ACC112 (cell line): ENCODE measurements around the gene P2RX4.

Experiments used
- H2AFZ ChIP-seq: fragments of 200-600 bp; sonication (generic); one replicate; pipeline ENCODE4 v1.6.0; 2017; ENCODE audit warnings: antibody characterized with exemption, low read length; ENCODE audit not compliant: unreplicated experiment
- H3K27ac ChIP-seq: fragments of 200-600 bp; sonication (generic); 2 replicates; pipeline ENCODE4 v1.5.1; 2014; ENCODE audit warnings: low read depth, mild to moderate bottlenecking, antibody characterized with exemption, low read length, moderate library complexity
- H3K27me3 ChIP-seq: fragments of 200-600 bp; sonication (generic); 2 replicates; pipeline ENCODE4 v1.6.1; 2014; ENCODE audit warnings: mild to moderate bottlenecking, antibody characterized with exemption, low read length, moderate library complexity, mixed read lengths; ENCODE audit not compliant: insufficient read depth
- H3K36me3 ChIP-seq: fragments of 200-600 bp; sonication (generic); 2 replicates; pipeline ENCODE4 v1.6.1; 2016; ENCODE audit warnings: mild to moderate bottlenecking, antibody characterized with exemption, low read length, moderate library complexity, mixed read lengths; ENCODE audit not compliant: insufficient read depth
- H3K4me1 ChIP-seq: fragments of 200-600 bp; sonication (generic); one replicate; pipeline ENCODE4 v1.6.1; 2016; ENCODE audit warnings: low read length, mixed read lengths; ENCODE audit not compliant: insufficient read depth, unreplicated experiment, control insufficient read depth
- H3K4me3 ChIP-seq: fragments of 200-600 bp; sonication (generic); 2 replicates; pipeline ENCODE4 v1.5.1; 2014; ENCODE audit warnings: mild to moderate bottlenecking, low read depth, low read length
- H3K79me2 ChIP-seq: fragments of 200-600 bp; sonication (generic); one replicate; pipeline ENCODE4 v1.6.0; 2016; ENCODE audit warnings: low read length; ENCODE audit not compliant: control insufficient read depth, unreplicated experiment, insufficient read depth

The P2RX4 gene

GRCh38 chr12:121233628-121234020, 23.7 kb downstream of the P2RX4 start:
- H3K79me2 ChIP-seq, result no peaks in the 10 kb centered on the region
- no peaks in the 10 kb centered on the region for H3K4me1 ChIP-seq
- H3K27me3 ChIP-seq, result no peaks in the 10 kb centered on the region

GRCh38 chr12:121236776-121237175, 26.8 kb downstream of the P2RX4 start:
- Histone ChIP-seq H3K27me3 (no peaks in the 10 kb centered on the region), H3K79me2 (no peaks in the 10 kb centered on the region), H3K36me3 (no peaks in the 10 kb centered on the region), H3K27ac (no peak overlapping the region), H3K4me3 (no peak overlapping the region), H3K4me1 (no peaks in the 10 kb centered on the region), H2AFZ (no peak overlapping the region)

More at GRCh38 chr12:121233628-121234020, 23.7 kb downstream of the P2RX4 start:
- Histone ChIP-seq H3K4me3 (no peak overlapping the region), H3K27ac (no peak overlapping the region), H3K36me3 (no peaks in the 10 kb centered on the region), H2AFZ (no peak overlapping the region)

- Histone ChIP-seq H3K4me1 (no peaks in the 10 kb centered on the region), H3K27ac (no peak overlapping the region), H3K27me3 (no peaks in the 10 kb centered on the region), H3K4me3 (no peak overlapping the region), H2AFZ (no peak overlapping the region), H3K79me2 (no peaks in the 10 kb centered on the region), H3K36me3 (no peaks in the 10 kb centered on the region)
Measured at GRCh38 chr12:121237415-121237814, 27.5 kb downstream of the P2RX4 start.

- Histone ChIP-seq H3K4me3 (no peak overlapping the region), H3K4me1 (no peaks in the 10 kb centered on the region), H3K27me3 (no peaks in the 10 kb centered on the region), H2AFZ (no peak overlapping the region), H3K36me3 (no peaks in the 10 kb centered on the region), H3K79me2 (no peaks in the 10 kb centered on the region), H3K27ac (no peak overlapping the region)
Measured at GRCh38 chr12:121238086-121238485, 28.2 kb downstream of the P2RX4 start.

DNA sequence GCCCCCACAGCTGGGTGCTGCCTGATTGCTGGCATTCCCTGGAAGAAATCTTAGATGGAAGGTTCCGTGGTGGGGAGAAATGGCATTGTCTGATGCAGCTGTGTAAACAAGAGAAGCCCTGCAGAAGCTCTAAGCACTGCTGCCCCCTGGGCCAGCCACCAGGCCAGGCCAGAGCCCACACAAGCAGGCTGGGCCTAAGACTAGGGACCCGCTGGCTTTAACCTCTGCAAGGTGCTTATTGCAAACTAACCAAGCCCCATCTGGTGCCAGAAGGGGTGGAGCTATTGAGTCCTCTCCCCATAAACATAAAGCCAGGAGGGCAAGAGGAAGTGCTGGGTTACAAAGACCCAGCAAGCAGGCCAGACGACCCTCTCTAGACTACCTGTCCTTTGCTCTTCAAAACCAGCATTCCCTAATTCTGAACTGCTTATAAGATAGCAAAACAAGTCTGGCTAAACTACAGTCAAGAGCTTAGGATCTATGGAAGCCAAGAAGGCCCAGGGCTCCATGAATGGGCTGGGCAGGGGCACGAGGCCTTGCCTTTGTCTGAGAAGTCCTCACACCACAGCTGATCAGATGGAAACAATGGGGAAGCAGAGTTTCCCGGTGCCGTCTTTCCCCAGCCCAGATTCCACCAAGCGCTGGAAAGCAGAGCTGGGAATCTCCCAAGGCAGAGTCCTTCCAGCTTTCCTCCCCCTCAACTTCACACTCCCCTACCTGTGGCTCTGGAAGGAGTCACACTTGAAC, 28.8 kb downstream of the P2RX4 start:
- Histone ChIP-seq H3K4me3 (no peak overlapping the region), H3K79me2 (no peaks in the 10 kb centered on the region), H3K36me3 (peaks cover 5% of the 10 kb centered on the region; the same call in 1 of the 2 replicates), H3K27ac (no peak overlapping the region), H3K27me3 (no peaks in the 10 kb centered on the region), H2AFZ (no peak overlapping the region), H3K4me1 (no peaks in the 10 kb centered on the region)

DNA sequence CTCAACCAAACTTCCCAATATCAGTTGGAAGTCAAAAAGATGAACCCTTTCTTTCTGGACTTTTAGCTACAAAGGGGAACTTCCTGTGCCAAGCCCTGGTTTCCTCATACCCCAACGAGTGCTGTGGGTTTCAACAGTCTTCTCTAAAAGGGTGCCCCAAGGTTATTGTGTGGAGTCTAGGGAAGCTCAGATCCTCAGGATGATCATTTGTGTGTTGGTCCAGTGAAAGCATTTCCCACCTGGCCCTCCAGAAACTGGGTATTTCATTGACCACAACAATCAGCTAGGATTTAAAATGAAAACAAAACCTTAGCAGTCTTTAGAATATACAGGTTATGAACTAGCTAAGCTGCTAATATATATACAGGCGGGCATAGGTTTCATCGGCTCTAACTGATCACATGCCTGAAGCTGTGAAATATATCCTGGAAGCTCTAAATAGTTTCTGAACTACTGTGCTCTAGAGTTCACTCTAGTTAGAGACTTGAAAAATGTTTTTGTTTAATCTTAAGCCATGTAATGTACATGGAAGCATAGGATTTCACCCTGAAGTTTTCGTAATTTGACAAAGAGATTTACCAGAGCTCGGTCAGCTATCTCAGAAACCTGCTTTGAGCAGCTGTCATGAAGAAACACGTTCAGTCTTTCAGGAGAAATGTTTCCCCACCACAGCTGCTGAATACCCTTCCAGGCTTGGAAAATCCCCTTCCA, 29.6 kb downstream of the P2RX4 start:
- Histone ChIP-seq H3K27ac (no peak overlapping the region), H3K4me3 (no peak overlapping the region), H3K79me2 (no peaks in the 10 kb centered on the region), H3K4me1 (no peaks in the 10 kb centered on the region), H3K36me3 (peaks cover 7% of the 10 kb centered on the region; the same call in 1 of the 2 replicates), H3K27me3 (no peaks in the 10 kb centered on the region), H2AFZ (no peak overlapping the region)

- H2AFZ ChIP-seq, result no peak overlapping the region
- peaks cover 7% of the 10 kb centered on the region; the same call in 1 of the 2 replicates for H3K36me3 ChIP-seq
- H3K4me3 ChIP-seq, result no peak overlapping the region
- no peak overlapping the region for H3K27ac ChIP-seq
- H3K27me3 ChIP-seq, result no peaks in the 10 kb centered on the region
- H3K4me1 ChIP-seq, result no peaks in the 10 kb centered on the region
- H3K79me2 ChIP-seq, result no peaks in the 10 kb centered on the region
Measured at GRCh38 chr12:121240062-121240420, 30.1 kb downstream of the P2RX4 start.

GRCh38 chr12:121240484-121241101, 30.7 kb downstream of the P2RX4 start:
- H3K4me3 ChIP-seq, result no peak overlapping the region
- H2AFZ ChIP-seq, result no peak overlapping the region
- no peaks in the 10 kb centered on the region for H3K27me3 ChIP-seq
- no peak overlapping the region for H3K27ac ChIP-seq
- peaks cover 7% of the 10 kb centered on the region; the same call in 1 of the 2 replicates for H3K36me3 ChIP-seq
- no peaks in the 10 kb centered on the region for H3K79me2 ChIP-seq
- H3K4me1 ChIP-seq, result no peaks in the 10 kb centered on the region

DNA sequence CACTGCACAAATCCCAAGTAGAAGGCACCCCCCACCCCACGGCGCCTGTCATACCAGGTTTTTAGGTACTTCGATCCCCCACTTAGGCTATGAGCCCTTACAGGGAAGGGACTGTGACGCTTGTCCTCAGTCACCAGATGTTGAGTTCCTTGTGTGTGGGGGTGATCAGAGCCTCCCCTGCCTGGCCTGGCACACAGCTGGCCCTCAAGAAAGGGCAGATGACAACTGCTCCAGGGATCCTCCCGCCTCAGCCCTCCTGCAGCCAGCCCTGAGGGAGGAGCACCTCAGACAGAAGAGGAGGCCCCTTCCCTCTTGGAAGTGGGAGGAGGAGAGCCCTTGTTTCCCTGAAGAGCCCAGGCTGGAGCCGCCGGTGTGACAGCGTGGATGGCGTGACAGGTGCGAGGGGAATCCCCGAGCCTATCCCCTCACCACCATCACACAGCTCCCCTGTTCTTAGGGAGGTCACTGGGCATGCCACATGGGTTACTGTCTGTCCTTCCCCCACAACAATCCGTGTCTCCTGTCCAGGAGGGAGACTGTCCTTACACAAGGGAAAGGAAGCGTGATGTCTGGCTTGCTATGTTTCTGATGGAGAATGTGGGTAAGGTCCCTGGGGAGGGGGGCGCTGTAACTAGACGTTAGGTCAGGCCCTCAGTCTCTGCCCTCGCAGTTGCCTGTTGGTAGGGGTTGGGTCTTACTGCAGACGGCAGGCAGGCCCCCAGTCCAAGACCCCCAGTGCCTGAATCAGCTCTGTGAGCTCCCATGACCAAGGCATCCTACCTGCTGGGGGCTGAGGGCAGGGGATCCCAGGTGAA, 31.4 kb downstream of the P2RX4 start:
- Histone ChIP-seq H2AFZ (no peak overlapping the region), H3K4me3 (no peak overlapping the region), H3K36me3 (peaks cover 7% of the 10 kb centered on the region; the same call in 1 of the 2 replicates), H3K27ac (no peak overlapping the region), H3K4me1 (no peaks in the 10 kb centered on the region), H3K79me2 (no peaks in the 10 kb centered on the region), H3K27me3 (no peaks in the 10 kb centered on the region)

- no peak overlapping the region for H2AFZ ChIP-seq
- no peaks in the 10 kb centered on the region for H3K27me3 ChIP-seq
- H3K4me3 ChIP-seq, result no peak overlapping the region
- H3K4me1 ChIP-seq, result no peaks in the 10 kb centered on the region
- H3K79me2 ChIP-seq, result no peaks in the 10 kb centered on the region
- H3K36me3 ChIP-seq, result peaks cover 7% of the 10 kb centered on the region; the same call in 1 of the 2 replicates
- H3K27ac ChIP-seq, result no peak overlapping the region
Measured at GRCh38 chr12:121245031-121245430, 35.1 kb downstream of the P2RX4 start.
